GM21786 (cell line): Measurements from ENCODE around the gene SLC13A5.

ENCODE experiments used
- ATAC-seq: cut with Tn5 transposase; IDR thresholded peaks from one replicate; pipeline ENCODE4 v1.9.1; 2021; ENCODE audit not compliant: unreplicated experiment

The SLC13A5 gene

DNA sequence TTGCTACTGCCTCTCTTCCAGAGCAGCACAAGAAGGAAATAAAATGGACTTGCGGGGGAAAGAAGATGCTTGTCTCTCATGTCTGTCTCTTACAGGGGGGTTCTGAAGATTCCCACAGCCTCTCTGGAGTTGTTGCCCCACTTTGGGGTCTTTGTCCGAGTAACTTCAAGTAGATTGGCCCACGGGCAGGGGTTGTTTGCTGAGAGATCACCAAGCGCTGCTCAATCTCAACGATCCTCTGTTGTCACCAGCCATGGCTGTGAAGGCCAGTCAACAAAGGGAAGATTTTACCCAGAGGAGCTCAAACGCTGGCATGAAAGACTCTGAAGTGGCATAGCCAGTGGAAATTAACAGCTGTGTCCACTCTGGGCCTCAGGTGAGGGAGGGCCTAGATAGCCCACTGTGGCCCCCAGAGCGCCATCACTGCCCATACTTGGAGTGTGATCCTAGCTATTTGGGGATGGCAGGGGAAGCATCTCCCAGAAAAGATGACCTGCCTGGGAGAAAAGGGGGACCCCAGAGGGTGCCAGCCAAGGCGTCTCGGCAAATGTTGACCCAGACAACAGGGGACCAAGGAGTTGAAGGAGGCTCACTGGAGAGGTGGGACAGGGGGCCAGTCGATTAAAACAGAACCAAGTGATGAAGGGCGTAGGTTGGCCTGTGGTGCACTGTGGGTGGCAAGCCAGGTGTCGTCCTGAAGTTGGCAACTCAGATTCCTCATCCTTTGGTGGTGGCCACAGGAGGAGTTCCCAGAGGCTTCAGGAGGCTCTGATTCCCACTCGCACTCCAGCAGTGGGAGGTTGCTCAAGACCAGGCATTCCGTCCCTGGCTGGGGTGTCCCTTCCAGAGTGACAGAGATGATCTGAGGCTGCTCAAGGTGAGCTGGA is 28.0 kb downstream of the SLC13A5 start:
- no peak for ATAC-seq

DNA sequence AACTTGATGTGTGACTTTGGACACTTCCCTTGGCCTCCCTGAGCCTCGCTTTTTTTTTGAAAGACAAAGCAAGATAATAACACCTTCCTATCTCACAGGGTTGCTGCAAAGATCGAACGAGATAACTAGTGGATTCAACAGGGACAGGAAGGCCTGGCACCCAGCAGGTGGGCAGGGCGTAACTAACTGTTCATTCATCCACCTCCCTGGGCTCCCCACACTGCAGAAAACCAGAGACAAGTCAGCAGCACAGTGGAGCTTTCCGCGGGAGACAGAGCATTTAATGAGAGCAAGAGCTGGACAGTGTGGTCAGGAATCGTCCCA is 28.7 kb downstream of the SLC13A5 start:
- no peak for ATAC-seq

DNA sequence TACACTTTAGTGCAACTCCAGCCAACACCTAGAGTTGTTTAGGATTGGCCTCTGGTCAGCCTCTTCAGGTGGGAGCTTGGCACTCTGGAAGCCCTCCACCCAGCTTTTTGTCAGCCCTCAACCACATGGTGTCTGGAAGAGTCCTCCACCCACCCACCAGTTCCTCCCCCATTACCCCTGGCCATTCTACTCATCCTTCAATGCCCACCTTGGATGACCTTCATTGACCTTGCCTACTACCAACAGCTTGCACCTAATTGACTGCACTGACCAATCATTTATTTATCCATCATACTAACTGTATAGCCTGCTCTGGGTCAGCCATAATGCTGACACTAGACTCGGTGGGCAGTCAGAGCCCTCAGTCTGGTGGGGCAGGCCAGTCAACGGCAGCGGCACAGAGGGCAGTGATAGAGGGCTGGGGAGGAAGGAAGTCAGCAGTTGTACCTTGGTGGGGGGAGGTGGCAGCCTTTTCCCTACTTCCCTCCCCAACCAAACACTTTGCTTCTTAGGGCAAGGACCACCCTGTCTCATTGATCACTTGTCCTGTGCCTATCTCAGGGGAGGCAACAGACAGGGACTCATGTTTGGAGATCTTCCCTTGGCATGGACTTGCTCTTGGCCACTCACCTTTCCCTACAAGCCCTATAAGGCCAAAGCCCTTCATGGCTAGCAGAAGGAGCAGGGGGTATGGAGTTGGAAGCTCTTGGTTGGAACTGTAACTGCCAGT is 29.3 kb downstream of the SLC13A5 start:
- no peak for ATAC-seq

DNA sequence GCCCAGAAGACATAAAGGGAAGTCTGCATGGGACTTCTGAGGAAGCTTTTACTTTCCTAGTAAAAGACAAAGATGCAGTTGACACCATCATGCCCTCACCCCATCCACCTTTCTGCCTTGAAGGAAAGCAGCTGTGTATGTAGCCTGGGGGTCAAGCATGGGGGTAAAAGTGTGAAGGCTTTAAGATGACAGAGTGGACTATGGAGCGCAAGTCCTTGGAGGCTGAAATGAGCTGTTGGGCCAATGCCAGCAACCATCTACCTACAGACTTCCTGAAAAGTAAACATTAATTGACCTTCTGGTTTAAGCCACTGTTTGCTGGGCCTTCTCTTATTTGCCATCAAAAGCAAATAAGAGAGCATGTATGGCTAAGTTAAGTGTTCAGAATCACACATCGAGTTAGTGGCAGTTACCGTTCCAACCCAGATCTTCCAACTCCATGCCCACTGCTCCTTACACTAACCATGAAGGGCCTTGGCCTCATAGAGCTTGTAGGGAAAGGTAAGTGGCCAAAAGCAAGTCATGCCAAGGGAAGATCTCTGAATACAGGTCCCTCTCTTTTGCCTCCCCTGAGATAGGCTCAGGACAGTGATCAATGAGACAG is 30.0 kb downstream of the SLC13A5 start:
- no peak for ATAC-seq

DNA sequence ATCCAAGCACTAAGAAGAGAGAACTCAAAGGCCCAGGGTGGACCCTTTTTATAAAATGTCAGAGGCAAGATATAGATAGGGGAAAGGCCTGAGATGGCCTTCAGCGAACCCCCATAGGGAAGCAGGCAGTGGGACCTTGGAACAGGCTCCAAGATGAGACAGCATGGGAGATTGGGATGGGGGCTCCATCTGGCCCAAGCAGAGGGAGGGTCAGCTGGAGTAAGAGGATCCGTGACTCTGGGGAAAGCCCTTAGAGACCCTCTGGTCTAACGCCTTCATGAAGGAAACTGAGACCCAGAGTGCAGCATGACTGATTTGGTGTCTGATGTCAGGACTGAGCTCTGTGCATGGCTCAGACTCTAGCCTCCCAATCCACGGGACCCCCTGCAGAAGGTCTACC is 30.8 kb downstream of the SLC13A5 start:
- ATAC-seq: no peak

DNA sequence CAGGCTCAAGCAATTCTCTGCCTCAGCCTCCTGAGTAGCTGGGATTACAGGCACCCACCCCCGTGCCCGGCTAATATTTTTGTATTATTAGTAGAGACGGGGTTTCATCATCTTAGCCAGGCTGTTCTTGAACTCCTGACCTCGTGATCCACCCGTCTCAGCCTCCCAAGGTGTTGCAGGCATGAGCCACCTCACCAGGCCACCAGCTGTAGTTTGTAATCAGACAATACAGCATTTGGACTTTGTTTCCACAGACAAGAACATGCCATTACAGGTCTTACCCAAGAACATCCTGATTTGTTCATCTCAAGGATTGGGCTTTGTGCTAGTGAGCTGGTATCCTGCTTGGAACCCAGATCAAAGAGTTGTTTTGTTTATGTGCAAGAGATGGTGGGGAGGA is 31.5 kb downstream of the SLC13A5 start:
- ATAC-seq: no peak

DNA sequence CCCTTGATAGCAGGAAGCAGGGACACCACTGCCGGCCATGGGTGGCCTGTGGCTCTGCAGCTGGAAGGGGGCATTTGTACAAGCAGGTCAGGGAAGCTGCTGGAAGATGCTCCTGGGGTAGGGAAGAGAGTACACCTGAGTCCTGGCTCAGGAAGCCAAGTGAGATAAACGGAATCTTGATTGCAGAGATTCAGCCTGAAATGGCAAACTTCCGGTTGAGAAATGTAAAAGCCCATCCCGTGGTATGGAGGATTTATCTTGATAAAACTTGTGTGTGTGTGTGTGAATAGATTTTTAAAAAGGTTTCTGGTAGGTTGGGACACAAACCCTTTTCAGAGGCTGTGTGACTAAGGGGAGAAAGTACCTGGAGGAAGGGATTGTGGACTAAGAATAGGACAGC is 32.0 kb downstream of the SLC13A5 start:
- ATAC-seq: no peak

DNA sequence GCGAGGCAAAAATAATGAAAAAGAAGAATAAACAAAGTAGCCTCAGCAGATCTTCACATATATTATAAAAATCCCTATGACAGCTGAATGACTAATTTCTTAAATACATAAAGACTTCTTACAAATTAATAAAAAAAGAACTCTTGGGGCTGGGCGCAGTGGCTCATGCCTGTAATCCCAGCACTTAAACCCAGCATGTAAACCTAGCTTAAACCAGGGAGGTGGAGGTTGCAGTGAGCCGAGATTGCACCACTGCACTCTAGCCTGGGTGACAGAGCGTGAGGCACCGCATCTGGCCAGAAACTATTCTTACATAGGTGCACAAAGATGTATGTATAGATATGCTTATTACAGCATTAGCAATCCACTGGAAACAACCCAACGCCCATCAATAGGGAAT is 33.9 kb downstream of the SLC13A5 start:
- no peak for ATAC-seq

DNA sequence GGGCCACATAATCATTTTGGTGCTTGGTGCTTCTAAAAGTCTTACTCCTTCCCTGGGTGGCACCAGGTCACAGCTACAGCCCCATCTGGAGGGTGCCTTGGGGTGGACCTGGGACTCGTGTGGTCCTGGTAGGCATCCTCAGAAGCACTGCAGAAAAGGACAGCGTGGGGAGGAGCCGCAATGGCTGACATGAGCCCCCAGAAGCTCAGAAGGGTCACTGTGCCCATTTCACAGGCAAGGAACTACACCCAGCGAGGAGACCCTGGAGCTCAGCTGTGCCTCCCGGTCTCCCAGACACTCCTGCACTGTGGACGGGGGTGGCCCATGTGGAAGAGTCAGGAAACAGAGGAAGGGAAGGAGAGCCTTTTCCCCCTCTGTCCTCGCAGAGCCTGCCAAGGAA is 35.2 kb downstream of the SLC13A5 start:
- ATAC-seq: no peak

DNA sequence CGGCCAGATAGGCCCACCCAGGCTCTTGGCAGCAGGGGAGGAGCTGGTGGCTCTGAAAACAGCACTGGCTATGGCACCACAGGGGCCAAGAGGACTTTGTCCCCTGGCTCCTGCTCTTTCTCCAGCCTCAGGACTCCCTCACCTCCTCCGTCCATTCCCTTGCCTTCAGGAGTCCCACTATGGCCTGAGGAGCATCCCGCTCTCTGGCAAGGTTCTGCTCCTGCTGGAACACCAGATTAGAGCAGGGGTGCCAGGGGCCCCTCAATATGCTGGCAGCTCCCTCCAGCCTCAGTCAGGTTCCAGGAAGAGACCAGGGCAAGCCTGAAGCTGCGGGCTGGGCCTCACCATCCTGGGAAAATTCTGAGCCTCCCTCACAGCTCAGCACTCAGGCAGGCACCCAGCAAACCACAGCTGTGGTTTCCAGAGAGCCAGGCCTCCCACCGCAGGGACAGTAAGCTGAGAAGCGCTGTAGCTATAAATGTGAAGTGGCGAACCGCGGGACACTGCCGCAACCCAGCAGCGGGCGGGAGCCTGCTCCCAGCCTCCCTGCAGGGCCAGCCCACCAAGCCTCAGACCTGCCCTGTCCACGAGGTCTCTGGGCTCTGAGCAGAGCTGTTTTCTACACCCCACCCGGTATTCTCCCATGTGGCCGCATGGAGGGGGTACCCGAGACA is 35.9 kb downstream of the SLC13A5 start:
- ATAC-seq: no peak

DNA sequence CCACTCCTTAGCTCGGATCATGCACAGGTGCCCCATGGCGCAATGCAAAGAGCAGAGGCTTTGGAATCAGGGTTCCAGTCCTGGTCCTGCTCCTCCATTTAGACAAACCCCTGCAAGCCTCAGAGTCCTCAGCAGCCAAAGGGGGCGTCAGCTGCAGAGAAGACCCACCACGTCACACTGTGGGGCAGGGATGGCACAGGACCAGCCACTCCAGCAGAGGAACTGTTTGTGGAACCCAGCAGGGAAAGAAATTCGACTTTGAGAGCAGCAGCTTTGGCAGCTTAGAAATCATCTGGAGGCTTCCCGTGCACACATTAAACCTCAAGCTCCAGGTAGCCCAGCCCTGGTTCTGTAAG is 36.4 kb downstream of the SLC13A5 start:
- ATAC-seq: no peak

DNA sequence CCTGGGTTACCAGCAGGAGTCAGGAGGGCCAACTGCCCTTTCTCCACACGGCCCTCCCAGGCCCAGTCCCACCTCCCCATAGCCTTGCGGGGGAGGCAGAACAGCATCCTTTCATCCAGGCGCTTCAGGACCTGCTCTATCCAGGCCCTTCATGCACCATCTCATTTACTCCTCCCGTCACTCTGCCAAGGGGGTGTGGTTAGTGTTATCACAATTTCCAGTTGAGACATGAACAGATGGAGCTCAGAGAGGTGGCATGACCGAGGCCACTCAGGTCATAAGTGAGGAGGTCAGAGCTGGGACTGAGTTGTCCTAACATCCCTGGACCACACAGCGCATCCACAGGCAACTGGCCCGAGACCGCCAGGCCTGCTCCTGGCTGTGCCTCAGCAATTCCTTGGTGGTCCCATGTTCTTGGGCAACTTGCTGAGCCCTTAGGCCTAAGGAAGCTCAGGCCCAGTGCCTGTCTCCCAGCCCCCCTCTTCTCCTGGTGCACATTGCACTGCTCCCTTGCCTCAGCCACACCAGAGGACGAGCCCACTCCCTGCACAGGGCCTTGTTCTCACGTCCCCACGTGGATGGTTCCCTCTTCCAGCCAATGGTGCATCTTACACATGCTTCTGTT is 37.9 kb downstream of the SLC13A5 start:
- ATAC-seq: no peak

DNA sequence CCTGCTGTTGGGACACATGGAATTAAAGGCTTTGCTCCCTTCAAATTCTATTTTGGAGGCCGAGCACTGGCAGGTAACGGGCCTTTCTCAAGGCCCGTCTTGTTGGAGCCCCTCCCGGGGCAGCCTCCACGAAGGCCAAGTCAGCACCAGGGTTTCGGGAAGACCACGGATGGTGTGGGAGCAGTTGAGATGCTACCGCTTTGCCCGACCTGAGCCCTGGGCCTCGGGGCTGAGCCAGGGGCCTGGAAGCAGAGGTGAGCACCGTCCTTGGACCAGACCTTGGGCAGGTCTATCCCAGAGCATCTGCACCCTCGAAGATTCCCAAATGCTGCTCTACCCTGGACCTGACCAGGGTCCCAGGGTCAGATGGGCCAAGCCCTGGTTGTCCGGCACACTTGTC is 38.6 kb downstream of the SLC13A5 start:
- no peak for ATAC-seq

DNA sequence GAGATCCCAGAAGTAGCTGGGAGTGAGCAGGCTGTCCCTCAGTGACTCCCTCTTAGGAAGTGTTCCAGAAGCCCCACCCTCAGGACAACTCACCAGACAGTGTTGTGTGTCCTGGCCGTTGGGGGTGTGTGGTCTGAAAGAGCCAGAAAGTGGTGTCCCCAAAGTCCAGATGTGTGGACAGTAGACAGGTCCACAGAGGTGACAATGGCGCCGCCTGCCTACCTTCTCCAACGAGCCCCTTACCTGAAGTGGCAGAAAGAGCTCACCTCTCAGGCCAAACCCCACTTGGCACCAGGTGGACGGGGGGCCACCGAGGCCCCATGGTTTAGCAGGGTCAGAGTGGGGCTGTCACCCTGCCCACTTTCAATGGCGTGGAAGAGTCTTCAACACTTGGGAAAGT is 41.7 kb downstream of the SLC13A5 start:
- ATAC-seq: no peak

DNA sequence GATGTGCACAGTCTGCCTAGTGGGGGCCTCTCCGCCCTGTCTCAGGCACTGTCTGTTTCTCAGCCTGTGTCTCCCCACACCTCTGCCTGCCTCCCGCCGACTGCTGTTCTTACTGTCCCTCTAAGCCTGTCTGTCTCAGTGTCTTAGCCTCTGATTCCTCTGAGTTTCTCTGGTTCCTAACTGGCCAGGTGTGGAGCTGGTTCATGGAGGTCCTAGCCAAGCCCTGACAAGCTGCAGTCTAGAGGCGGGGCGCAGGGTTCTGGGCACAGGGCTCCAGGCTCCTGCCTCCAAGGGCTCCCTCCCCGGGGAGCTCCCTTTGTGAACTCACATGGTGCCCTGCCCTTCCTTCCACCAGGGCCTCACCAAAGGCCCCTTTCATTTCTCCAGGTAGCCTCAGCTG is 42.2 kb downstream of the SLC13A5 start:
- no peak for ATAC-seq

DNA sequence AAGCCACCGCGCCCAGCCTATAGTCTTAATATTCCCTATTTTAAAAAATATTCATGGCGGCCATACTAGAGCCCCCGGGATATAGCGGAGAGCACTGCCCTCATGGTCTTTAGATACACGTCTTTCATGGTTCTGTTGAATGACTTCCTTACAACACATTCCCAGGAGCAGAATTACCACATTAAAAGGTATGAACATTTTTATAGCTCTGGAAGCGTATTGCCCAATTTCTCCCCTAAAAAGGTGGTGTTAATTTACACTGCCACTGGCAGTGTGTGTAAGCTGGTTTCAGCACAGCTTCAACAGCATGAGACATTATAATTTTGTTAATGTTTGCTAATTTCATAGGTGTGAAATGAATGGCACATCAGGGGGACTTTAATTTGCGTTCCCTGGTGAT is 42.6 kb downstream of the SLC13A5 start:
- no peak for ATAC-seq

DNA sequence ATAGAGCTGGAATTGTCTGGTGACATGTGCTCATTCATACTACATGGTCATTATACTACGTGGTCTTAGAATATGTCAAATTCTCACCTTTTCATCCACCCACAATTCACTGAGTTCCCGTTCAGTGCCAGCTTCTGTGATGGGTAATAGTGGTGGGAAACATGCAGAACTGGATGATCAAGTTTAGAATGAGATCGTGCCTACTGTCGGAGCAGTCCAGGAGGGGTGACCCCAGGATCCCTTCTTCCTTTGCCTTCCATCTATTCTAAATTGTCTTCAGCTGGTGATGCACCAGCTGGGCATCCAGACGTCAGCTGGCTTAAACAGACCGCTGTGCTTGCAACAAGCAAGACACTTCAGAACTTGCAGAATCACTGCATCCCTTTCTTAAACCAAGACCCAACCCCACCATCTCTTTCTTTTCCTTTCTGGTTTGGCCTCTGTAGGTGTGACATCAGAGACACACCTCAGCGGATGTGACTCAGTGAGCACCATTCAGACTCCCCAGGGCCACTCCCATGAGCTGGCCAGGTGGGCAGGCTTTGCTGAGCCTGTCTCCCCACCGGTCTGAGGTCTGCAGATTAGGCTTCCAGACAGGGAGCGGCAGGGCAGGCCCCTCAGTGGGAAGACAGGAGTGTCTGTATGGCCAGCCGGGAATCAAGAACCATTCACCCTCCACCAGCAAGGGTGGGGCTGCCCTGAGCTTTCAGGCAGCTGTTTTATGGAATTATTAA is 43.5 kb downstream of the SLC13A5 start:
- ATAC-seq: no peak

DNA sequence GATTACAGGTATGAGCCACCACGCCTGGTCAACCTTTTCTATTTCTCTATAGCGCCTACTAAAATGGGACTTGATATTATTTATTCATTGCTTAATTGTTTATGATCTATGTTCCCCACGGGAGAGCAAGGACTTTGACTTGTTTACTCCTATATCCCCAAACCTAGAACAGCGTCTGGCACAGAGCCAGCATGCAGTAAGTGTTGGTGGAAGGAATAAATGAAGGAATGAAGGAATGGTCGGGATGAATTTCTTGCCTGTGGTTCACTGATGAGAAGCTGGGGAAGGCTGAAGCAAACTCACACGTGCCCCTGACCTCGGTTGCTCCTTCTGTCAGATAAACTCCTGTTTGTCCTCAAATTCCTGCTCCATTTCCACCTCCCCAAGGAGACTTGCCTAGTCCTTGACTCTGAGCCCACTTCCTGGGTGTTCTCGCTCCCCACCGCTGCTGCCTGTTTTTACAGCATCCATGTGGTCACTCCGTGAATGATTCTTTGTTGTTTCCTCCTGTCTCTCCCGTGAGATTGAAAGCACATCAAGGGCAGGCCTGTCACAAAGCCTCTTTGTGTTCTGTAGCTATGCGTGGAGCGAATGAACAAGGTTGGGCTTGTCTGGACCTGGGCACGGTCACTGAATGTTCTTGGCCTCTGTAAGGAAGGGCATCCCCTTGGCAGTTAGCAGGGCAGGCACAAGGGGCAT is 44.3 kb downstream of the SLC13A5 start:
- ATAC-seq: no peak

DNA sequence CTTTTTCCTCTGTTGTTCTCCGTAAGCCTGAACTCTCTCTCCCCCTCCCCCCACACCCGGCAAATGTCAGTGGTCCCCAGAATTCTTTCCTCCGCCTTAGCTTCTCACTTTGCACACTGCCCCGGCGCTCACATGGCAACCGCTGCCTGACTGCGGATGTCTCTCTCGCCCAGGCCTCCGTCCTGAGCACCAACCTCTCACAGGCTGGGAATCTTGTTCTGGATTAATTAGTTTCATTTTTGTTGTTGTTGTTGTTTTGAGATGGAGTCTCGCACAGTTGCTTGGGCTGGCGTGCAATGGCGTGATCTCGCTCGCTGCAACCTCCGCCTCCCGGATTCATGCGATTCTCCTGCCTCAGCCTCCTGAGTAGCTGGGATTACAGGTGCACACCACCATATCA is 45.0 kb downstream of the SLC13A5 start:
- no peak for ATAC-seq

DNA sequence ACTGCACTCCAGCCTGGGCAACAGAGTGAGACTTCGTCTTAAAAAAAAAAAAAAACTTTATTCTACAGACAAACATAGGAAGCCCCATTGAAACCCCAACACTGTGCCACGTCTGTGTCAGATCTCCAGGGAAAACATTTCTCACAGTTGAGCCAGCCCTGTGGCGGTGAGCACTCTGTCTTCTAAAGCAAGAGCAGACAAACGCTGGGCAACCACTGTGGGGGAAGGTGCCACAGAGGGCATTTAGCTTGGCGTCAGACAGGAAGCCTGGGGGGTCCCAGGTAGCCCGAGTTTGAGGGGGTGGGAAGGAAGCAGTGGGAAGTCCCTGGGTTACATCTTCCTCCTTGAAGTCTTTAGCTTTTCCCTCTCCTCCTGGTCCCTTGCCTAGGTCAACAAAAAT is 45.7 kb downstream of the SLC13A5 start:
- ATAC-seq: no peak
